PC-9 (cell line): ENCODE measurements around the gene LRRC8A.

ENCODE experiments used
- EZH2 ChIP-seq: fragments of 200-600 bp; sonication (generic); IDR thresholded peaks from 2 replicates; pipeline ENCODE4 v1.8.0; 2017; ENCODE audit warnings: antibody characterized with exemption, low read depth
- TF ChIP-seq, protein P1 (sequence below): fragments of 200-600 bp; sonication (generic); conservative IDR thresholded peaks from 2 replicates; pipeline ENCODE4 v1.6.1; 2017; ENCODE audit warnings: mixed run types, antibody characterized with exemption, mild to moderate bottlenecking, moderate library complexity

DNA sequence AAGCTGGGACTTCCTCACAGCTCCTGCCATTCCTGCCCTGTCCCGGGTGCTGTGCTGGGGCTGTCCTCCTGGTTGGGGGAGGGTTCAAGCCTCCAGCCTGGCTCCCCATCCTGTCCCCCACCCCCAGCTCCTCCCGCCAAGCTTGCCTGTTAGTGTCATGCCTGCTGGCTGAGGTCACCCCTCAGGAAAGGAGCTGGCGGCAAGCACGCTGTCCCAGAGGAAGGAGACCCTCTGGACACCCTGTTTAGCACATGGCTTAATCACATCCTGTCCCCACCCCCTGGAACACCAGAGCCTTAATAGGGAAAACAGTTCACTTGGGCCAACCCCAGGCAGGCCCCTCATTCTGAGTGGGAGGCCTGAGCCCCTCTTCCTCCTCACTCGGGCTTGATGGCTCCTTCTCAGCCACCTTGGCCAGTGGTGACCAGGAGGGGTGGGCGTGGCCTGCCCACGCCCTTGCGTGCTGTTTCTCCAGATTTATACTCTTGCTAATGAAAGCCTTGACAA, 29.6 kb downstream of the LRRC8A start:
- TF ChIP-seq EZH2: no peak
- TF ChIP-seq, protein P1, sequence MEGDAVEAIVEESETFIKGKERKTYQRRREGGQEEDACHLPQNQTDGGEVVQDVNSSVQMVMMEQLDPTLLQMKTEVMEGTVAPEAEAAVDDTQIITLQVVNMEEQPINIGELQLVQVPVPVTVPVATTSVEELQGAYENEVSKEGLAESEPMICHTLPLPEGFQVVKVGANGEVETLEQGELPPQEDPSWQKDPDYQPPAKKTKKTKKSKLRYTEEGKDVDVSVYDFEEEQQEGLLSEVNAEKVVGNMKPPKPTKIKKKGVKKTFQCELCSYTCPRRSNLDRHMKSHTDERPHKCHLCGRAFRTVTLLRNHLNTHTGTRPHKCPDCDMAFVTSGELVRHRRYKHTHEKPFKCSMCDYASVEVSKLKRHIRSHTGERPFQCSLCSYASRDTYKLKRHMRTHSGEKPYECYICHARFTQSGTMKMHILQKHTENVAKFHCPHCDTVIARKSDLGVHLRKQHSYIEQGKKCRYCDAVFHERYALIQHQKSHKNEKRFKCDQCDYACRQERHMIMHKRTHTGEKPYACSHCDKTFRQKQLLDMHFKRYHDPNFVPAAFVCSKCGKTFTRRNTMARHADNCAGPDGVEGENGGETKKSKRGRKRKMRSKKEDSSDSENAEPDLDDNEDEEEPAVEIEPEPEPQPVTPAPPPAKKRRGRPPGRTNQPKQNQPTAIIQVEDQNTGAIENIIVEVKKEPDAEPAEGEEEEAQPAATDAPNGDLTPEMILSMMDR: no peak
